GM18502 (cell line): Measurements from ENCODE around the gene ECM1.

ENCODE experiments used
- ATAC-seq: cut with Tn5 transposase; IDR thresholded peaks from one replicate; pipeline ENCODE4 v1.9.1; 2021; ENCODE audit warnings: mild to moderate bottlenecking; ENCODE audit not compliant: unreplicated experiment, poor library complexity

ECM1 gene

DNA sequence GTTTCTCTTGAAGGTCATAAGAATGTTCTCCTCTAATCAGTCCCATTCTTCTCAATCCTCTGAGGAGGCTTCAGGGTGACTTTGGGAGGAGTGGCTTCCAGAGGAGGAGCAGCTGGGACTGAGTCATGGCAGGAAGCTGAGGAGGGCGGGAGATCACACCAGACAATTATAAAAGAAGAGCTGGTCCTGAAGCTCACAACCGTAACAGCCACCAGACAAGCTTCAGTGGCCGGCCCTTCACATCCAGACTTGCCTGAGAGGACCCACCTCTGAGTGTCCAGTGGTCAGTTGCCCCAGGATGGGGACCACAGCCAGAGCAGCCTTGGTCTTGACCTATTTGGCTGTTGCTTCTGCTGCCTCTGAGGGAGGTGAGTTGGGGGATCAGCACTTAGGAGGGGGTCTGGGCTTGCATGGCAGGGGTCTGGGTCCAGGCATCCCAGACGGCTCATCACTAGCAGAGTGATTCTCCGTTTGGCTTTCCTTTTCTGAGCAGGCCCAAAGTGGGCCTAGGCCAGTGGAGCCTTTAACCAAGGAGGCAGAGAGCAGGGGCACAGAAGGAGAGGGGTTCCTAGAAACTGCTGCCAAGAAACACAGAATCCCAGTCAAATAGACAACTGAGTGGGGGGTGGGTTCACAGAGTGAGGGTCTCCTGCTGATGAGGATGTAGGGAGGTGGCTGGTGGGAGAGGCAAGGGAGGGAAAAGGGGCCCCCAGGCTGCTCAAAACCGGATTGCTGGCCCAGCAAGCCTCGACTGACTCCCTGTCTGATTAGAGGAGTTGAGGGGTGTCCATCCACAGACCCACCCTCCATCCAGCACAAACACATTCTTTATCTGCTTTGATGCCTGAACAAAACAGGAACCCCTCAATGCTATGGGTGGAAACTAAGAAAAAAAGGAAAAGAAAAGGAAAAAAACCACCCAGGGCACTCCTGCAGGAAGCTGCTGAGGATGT lies at the start of gene ECM1:
Gene ECM1, plus strand, starts transcription at position 198 of the 953 bp plus-strand sequence. Its CDS starts 101 bp downstream, at position 299.
- ATAC-seq: no peak

DNA sequence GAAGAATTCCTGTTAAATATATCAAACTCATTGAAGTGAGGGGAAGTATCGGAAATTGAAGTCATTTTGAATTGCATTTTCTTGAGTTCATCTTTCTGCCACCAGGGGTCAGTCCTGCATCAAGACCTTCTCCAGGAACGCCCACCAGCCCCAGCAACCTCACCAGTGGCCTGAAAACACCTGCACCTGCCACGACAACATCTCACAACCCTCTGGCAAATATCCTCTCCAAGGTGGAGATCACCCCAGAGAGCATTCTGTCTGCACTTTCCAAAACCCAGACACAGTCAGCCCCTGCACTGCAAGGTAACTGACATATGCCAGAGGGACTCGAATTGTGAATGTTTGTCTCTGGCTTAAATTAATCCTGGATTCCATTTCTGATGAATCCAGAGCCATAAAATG lies 43.5 kb upstream of the ECM1 start:
- no peak for ATAC-seq

GRCh38 chr1:150466964-150467363 lies 40.9 kb upstream of the ECM1 start:
- ATAC-seq: no peak

DNA sequence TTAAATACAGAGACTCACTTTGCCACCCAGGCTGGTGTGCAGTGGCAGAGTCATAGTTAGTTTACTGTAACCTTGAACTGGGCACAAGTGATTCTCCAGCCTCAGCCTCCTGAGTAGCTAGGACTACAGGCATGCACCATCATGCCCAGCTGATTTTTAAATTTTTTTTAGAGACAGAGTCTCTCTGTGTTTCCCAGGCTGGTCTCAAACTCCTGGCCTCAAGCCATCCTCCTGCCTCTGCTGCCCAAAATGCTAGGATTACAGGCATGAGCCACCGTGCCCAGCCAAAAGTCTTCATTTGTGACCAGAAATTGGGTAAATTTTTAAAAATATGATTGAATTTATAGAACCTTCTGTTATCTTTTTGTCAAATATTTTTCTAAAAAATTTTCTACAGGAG lies 38.6 kb upstream of the ECM1 start:
- ATAC-seq: no peak

GRCh38 chr1:150472601-150473200 lies 35.2 kb upstream of the ECM1 start:
- no peak for ATAC-seq

- ATAC-seq: no peak
Observed at GRCh38 chr1:150473659-150474058, 34.2 kb upstream of the ECM1 start.

DNA sequence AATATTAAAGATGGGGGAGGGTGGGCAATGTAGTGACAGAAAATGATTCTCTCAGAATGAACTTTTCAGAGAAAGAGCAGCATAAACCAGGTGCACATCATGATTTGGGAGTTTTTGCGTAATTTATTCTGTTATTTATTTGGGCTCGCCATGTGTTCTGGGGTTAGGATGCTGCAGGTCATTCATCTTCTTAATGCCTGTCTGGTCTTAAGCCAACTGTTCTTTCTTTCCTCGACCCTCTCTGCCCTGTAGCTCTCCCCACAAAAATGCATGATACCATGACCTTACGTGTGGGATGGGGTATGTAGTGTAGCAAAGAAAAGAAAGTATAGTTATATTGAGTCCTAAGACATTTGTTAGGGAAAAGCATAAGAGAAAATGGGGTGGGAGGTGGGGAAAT lies 33.0 kb upstream of the ECM1 start:
- no peak for ATAC-seq

DNA sequence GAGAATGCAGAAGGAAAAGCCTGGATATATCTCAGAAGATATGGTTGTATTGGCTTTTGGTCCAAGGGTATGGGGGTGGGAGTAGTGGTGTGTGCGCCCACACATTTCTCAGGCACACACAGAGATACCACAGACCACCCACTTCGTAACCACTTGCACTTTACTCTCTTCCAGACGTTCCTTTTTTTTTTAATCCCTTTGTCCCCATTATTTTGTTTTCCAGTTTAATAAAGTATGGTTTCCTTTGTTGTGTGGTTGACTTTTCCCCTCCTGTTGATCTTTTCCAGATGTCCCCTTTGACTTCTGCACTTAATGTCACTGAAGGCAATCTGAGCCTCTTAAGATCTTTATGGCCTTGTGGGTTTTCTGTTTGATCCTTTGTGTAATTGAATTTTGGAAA lies 31.2 kb upstream of the ECM1 start:
- ATAC-seq: no peak

DNA sequence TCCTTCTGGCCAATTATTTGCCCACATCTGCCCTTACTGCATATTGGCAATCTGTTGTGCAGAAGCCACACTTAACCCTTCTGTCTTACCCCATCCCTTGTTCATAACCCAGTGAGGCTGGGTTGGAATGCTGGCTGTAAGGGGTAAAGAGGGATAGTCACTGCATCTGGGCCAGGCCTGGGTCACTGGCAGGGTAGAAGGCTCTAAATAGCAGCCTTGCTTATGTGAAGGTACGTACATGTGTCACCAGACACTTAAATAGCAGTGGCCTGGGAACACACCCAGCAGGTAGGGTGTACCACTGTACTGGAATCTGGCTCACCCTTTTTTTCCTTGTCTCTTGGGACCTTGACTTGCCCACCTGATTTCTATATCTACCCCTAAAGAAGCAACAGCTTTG lies 30.6 kb upstream of the ECM1 start:
- ATAC-seq: no peak

GRCh38 chr1:150477733-150478132 lies 30.2 kb upstream of the ECM1 start:
- no peak for ATAC-seq

DNA sequence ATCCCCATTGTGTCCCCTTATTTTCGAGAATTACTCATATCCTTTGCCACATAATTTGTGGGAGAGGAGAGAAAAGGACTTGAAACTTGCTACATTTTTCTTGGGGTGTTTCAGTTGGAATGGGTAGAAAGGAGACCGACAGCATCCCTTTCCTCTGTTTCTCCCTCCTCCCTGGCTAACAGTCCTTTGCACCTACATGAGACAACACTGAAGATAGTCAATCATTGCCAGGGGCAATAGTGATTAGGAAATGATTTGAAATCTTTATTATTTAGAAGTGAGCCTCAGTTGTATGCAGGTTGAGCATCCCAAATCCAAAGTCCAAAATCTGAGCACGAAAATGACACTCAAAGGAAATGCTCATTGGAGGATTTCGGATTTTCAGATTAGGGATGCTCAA lies 28.5 kb upstream of the ECM1 start:
- no peak for ATAC-seq

DNA sequence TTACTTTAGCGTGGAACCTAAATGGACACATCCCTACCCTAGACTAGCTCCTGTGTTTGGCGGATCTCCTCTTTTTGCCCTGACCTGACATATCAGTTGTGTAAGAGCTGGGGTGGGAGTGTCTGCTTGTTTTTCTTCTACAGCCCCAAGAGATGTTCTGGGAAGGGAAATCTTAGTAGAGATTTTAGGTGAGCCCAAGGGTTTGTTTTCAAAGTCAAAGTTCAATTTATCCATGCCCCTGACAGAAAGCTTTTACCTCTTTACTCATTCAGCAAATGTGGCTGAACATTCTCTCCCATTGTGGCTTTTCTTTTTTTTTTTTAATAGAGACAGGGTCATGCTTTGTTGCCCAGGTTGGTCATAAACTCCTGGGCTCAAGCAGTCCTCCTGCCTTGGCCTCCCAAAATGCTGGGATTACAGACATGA lies 28.0 kb upstream of the ECM1 start:
- no peak for ATAC-seq

DNA sequence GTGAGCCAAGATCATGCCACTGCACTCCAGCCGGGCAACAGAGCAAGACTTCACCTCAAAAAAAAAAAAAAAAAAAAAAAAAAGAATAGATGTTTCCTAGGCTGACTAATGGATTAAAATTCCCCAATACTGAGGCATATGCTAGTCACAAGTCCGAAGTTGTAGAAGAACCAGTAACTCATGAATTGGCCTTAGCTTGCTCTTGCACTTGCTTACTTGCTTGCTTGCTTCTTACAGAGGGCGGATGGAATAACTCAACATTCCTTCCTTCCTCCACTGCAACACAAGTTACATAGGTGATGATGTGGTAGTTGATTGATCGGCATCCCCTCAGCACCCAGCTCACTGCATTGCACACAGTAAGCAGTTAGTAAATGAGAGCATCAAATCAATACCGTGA lies 23.5 kb upstream of the ECM1 start:
- no peak for ATAC-seq

DNA sequence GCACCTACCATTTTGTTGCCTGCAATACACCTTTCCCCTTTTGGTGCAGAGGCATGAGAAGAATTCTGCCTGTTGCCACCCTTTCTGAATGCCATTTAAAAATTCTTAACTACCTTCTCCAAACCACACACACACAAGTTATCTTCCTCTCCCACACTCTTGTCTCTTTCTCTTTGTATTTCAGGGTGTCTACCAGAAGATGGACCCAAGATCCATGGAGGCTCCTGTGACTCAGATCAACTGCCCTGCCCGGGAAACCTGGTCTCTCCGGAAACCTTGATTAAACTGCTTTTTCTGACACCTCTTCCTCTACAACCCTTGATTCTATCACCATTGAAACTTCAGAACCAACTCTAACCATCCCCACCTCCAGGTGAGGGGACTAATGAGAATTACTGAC lies 23.0 kb upstream of the ECM1 start:
- no peak for ATAC-seq

DNA sequence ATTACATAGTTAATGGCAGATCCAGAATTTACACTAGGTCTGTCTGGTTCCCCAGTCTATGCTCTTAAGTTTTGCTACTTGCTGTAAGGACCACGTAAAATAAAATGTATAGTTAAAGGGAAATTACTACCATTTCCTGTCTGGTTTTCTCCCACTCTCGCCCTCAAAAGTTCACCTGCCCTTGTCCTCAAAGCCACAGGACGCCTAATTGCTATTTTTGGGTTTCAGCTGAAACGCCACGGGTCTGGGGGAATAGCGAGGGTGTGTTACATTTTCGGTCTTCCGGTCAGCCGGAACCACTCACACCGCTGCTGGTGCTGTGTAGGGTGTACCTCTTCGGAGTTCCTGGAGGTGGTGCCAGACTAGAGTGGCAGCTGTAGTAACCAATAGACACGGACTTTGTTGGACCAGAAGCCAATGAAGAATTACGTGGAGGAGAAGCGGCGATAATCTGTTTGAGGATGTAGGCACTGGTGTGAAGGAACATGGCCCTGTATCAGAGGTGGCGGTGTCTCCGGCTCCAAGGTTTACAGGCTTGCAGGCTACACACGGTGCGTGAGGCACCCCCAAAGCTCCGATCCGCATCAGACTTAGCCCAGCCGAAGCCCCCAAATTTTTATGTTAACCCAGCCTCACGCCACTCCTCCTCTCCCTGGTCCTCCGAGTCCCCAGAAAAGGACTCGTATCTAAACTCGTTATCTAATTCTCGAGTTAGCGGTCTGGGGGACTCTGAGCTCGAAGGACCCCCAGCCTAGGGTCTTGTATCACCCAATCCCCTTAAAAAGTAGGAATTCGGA lies 20.7 kb upstream of the ECM1 start, which contains the start of gene TARS2:
Gene TARS2, plus strand, starts transcription at position 454 of the 797 bp plus-strand sequence. Its CDS starts 32 bp downstream, at position 486.
- ATAC-seq: peak; percentile 99

- ATAC-seq: no peak
Observed at GRCh38 chr1:150487763-150488115, 20.2 kb upstream of the ECM1 start.

GRCh38 chr1:150493175-150493574 lies 14.7 kb upstream of the ECM1 start:
- no peak for ATAC-seq

DNA sequence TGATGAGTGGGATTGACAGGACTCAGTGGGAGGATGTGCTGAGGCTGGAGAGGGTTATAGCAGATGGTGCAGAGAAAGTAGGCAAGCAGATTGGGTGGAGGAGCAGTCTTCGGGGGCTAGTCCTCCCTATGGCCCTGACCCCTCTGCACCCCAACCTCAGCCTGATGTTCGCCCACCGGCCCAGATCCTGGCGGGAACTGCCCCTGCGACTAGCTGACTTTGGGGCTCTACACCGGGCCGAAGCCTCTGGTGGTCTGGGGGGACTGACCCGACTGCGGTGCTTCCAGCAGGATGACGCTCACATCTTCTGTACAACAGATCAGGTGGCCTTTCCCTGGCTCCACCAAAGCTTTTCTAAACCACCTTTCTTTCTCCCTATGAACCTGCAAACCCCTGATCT lies 9.6 kb upstream of the ECM1 start:
- no peak for ATAC-seq

- ATAC-seq: no peak
Observed at GRCh38 chr1:150505431-150505830, 2.5 kb upstream of the ECM1 start.

GRCh38 chr1:150508982-150509381 lies 1.1 kb downstream of the ECM1 start:
- no peak for ATAC-seq

GRCh38 chr1:150511551-150511950 lies 3.6 kb downstream of the ECM1 start:
- ATAC-seq: no peak
